Activated gamma-delta T cell treated with Interleukin-2 at 50 U/mL for 16 hours (primary cell): ENCODE results near the gene POLR1E.
"Not testable (repeated sequence)": the region's sequence is repeated elsewhere in the genome, so short reads cannot be mapped to it uniquely, and the experiment has no call there.

Experiments used
- DNase-seq: peaks from one replicate; pipeline ENCODE4 v3.0.0-alpha.2; 2020

Gene POLR1E

DNA sequence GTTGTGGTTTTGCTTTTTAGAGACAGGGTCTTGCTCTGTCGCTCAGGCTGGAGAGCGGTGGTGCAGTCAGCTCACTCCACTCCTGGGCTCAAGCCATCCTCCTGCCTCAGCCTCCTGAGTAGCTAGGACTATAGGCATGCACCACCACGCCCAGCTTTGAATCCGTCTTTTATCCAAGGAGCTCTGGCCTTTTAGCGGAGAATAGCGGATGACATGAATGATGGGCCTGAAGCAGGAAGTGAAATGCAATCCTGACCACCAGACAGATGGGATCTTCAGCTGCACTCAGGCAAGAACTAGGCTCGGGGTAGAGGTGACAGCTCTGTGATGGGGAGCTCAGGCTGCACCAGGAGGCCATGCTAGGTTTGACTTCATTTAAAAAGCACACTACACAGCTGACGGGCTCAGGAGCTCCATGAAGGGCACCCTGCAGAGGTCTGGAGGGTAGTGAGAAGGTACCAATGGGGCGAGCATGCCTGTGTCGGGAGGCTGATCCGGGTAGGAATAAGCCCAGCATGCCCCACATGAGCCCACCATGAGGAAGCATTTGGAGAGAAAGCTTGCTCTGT is 21.9 kb downstream of the POLR1E start:
- no peak for DNase-seq

DNA sequence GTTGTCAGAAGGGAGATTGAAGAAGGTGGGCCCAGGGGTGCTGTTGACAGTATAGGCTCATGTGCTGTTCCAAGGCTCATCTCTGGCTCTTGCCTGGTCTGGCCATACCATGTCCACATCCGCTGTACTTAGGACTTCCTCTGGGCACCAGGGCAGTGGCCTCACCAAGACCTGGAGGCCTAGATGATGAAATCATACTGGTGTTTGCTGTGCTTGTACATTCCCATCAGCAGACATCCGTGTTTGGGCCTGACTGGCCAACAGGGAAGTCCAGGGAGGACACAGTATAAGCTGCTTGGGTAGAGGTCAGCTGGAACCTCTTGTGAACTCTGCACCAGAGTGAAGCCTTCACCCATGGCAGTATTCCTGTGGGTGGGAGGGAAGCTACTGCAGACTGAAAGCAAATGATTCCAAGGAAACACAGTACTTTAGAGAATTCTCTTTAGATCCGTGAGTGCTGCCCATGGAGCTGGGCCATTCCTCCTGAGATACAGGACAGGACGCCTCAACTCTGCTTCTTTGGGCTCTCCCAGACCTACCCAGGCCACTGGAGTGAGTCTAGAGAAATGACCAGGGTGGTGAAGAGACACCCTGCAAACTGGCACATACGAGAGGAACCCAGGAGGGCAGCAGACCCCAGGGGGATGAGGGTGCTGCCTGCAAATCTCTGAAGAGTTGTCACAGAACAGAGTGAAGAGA is 22.5 kb downstream of the POLR1E start:
- no peak for DNase-seq

DNA sequence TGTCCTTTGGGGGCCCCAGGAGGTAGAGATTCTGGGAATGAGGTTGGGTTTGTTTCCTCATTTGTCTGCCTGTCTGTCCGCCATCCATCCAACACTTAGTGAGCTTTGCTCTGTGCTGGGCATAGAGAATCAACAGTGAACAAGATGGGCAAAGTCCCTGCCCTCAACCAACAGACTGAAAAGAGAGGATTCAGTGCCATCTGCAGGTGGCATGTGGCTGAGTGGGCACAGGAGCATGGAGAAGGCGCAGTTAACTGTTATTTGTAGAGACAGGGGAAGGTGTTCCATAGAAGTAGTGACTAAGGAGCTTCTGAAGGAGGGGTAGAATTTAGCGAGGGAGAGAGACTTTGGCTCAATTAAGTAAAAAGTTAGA is 23.1 kb downstream of the POLR1E start:
- DNase-seq: no peak

DNA sequence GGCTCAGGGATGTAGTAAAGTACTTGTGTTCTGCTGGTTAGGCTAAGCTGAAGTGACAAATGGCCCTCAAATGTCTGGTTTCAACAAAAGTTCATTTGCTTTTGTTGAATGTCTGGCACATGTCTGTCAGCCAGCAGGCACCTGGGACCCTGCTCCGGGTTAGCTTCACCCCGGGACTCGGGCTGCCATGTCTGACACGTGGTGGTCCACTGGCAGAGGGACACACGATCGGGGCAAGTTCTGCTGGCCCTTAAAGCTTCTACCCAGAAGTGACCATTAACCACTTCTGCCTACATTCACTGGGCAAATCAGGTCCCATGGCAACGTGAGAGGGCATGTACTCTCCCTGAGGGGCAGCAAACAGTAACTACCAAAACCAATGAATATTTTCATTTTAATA is 23.8 kb downstream of the POLR1E start:
- DNase-seq: no peak

DNA sequence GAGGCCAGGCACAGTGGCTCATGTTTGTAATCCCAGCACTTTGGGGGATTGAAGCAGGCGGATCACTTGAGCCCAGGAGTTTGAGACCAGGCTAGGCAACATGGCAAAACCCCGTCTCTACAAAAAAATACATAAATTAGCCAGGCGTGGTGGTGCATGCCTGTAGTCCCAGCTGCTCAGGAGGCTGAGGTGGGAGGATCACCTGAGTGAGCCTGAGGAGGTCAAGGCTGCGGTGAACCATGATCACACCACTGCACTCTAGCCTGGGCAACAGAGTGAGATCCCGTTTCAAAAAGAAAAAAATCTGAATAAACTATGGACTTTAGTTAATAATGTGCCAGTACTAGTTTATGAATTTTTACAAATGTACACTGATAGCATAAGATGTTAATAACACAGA is 24.3 kb downstream of the POLR1E start:
- not testable (repeated sequence) for DNase-seq

DNA sequence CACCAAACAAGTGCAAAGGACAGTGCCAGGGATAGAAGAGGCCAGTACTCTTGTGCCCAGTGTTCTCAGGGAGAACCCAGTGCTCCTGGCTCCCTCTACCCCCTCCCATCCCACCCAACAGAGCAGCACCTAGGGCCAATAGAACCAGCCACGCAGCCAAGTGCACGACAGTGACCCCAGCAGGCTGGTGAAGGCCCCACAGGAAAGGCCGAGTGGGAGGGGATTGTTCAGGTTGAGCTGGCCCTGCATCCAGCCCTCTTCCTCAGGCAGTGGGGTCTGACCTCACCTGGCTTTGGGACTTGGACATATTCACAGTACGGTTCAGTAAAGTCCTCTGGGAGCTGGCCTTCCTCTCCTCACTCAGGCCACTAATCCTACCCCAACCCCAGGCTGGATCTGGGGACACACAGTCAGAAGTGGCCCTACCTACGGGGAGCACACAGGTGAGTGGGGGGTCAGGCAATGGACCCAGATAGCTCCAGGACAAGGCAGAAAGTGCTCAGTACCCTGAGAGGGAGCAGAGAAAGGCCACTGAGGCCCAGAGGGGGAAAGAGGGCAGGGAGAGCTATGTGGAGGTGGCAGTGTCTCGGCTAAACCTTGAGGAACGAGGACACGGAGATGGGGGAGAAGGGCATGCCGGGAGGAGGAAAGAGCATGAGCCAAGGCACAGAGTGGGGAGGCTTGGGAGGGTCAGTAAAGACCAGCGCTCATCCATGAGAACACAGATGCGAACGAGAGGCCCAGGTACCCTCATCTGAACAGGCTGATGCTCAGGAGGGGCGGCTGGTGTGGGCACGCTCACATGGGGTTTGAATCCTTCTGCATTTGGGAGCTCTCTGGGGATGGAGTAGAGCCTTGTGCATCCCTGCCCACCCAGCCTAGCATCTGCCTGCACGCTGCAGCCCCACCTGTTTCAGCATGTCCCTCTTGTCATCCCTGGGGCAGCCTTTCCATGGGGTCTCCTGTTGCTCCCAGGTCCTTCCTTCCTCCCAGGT is 25.6 kb downstream of the POLR1E start:
- DNase-seq: no peak

DNA sequence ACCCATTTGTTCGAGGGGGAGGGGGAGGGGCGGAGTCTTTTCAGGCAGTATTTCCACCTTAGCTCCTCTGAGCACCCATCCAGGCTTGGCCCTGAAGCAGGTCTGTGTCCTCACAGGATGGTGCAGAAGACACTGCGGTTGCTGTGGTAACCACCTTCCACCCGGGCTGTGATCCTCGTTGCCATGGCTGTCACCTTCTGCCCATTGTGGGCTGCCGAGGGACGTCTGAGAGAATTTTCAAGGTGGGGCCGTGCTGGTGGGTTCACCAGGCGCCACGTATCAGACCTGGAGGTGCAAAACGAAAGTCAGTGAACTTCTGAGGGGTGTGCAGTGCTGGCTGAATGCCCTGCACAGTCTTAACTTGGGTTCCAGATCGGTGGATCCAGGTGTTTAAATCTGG is 26.7 kb downstream of the POLR1E start:
- DNase-seq: peak; percentile 46

DNA sequence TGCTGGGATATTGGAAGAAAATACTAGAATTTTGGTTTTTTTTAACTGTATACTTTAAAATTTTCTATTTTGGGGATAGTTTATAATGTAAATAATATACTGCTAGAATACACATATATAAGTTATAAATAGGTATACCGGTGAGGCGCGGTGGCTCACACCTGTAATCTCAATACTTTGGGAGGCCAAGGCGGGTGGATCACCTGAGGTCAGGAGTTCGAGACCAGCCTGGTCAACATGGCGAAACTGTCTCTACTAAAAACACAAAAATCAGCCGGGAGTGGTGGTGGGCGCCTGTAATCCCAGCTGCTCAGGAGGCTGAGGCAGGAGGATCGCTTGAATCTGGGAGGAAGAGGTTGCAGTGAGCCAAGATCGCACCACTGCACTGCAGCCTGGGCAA is 28.7 kb downstream of the POLR1E start:
- DNase-seq: not testable (repeated sequence)

DNA sequence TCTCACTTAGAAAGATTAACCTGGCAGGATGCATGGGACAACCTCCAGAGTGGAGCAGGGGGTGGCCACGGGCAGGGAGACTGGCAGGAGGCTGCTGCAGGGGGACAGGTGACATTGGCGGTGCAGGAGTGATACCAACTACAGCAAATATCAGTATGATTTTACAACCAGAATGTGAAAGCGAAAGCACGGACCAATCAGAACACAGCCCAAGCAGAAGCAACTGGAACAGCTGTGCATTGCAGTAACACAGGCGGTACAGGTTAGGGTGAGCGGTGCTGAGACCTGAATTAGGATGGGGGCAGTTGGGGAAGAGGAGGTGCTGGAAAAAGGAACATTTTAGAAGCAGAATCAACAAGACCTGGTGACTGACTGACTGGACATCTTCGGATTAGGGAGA is 29.3 kb downstream of the POLR1E start:
- DNase-seq: no peak

DNA sequence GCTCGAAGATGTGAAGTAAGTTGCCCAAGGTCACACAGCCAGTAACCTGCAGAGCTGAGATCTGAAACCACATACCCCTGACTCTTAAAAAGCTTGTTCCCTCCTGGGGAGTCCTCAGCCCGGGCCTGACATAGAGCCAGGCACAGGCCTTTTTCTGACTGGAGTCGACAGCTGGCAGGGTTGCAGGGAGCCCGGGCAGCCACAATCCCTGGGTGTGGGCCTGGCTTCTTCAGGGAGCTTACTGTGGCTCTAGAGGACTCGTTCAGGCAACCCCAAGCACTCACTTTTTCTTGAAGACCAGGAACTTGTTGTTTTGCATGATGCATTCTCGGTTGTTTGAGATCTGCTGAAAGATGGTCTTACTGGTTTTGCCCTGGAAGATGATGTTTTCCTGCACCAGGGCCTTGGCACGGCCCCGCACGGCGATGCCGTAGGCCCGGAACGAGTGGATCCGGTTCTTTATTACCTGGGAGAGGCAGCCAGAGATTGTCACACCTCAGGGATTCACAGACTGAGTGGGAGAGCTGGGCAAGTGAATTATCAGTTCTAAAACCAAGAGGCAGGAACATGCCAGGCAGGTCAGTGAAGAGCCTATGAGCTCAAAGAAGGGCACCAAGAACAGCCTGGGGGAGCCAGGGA is 30.0 kb downstream of the POLR1E start:
- DNase-seq: no peak

DNA sequence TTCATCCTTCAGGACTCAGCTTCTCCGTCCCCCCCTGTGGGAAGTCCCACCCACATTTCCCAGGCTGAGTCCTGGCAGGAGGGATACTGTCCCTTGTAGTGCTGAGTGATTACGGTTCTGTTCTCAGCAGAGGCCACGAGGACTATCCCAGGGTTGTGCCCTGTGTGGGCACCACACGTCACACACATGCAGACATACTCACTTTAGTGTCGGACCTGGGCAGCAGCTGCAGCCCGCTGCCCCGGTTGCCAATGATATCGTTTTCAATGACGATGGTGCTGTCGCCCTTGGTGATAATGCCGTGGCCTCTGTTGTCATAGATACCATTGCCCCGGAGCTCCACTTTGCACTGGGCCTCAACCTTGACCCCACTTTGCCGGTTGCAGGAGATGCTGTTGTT is 32.2 kb downstream of the POLR1E start:
- no peak for DNase-seq

DNA sequence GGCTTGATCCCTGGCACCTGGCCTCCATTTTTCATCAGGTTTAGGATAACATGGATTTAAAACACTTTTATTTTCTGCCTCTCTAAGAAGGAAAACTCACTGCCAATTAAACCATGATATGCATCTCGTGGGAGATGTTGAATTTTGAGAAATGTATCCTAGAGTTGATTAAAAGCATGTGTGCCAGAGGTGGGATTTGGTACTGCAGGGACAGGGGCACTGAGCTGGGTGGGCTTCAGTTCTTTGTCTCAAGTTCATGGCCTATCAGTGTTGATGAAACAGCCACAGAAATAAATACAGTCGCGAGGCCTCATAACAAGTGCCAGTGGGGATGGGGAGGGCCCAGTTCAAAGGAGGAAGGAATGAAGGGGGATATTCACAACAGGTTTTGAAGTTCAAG is 34.9 kb downstream of the POLR1E start:
- DNase-seq: no peak

DNA sequence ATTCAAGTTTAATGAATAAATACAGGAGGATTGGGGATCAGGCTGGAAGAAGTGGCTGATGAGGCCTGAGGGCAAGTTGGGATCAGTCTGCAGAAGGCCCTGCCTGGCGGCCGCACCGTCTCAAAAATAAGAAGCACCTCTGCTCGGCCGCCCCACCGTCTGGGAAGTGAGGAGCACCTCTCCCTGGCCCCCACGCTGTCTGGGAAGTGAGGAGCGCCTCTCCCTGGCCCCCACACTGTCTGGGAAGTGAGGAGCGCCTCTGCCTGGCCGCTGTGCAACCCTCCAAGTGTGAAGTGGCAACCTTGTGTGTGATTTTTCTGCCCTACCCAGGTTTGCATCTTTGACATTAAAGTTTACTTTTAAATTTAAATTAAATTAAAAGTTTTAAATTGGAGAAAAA is 35.4 kb downstream of the POLR1E start:
- DNase-seq: no peak

DNA sequence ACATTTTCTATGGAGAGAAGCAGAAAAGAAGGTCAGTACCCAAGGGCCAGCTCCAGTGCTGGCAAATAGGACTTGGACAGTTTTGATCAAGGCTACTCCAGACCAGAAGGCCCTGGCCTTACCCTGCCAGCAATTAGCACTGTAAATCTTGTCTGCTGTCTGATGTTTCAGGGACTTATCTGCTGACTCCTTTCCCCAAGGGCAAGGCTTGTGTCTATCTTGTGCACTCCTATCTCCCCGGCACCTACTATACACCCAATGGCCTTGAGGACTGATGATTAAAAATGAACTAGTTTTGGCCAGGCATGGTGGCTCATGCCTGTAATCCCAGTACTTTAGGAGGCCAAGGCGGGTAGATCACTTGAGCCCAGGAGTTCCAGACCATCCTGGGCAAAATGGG is 37.2 kb downstream of the POLR1E start:
- no peak for DNase-seq

DNA sequence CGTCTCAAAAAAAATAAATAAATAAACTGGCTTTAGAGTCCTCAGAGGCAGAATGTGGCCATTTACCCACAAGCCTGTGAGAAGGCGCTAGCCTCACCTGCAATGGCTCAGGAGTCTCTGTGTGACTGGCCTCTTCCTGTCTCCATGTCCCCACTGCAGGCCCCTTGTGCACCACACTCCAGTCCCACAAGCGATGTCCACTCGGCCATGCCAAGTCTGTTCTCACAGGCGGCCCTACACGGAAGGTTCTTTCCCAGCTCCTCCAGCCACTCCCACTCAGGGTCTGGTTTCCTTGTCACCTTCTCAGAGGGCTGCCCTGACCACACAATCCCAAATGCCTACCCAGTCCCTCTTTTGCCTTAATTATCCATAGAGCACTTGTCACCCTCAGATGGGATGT is 38.2 kb downstream of the POLR1E start:
- DNase-seq: no peak

DNA sequence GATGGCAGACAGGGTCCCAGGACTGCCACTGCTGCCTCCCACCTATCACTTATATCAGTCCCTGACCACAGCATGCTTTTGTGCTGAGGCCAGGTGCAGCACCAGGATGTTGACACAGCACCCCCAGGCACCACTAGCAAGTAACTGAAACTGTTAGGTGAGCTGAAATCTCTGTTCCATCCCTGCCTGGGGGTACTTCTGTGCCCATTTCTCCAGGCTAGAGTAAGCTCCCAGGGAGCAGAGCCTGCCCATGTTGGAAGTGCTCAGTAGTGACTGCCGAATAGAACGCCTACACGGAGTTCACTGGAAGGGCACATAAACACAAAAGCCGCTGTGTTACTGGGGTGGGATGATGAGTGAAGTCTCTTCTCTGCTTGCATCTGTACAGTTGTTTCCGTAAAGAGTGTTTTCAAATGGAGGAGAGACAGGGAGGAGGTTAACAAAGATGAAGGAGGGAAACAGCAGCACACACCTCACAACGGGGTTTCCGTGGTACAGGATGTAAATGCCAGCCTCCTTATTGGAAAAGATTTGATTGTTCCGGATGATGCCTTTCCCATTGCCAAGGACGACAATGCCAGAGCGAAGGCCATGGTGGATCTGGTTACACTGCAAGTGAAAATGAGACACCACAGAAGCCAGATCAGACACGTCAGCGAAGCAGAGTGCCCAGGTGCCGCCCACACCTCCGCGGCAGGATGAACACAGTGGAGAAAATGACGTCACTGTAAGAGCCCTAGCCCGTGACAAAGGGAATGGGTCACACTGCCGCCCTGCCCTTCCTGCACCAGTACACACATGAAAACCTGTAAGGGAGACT is 43.1 kb downstream of the POLR1E start:
- DNase-seq: peak; percentile 26

DNA sequence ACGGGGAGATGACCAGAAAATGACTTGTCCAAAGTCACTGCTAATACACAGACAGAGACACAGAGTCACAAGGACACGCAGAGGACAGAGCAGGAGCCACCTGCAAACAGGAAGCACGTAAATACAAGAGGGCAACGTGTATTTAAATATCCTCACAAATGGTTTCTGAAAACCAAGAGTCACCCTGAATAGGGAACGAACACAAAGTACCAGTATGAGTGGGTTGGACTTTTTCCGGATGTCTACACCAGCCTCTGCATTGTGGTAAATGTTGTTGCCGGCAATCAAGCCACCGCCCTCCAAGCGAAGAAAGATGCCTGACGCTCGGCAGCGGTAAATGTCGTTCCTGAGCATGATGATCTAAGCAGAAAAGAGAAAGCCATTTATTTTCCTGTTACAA is 46.0 kb downstream of the POLR1E start:
- DNase-seq: no peak

DNA sequence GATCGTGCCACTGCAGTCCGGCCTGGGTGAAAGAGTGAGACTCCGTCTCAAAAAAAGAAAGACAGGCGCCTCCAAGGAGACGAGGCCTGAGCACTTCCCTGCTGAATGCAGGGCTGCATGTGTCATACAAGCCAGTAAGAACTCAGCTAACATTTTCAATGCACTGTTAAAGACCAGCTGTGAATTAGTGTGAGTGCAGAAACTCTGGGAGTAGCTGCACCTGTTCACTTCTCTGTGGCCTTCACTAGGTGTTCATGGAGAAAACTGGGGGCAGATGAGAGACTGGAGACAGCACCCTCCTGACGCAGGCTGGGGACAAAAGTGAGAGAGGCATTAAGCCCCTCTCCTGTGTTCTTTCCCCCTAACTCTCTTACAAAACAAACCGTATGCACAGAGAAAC is 48.7 kb downstream of the POLR1E start:
- no peak for DNase-seq

DNA sequence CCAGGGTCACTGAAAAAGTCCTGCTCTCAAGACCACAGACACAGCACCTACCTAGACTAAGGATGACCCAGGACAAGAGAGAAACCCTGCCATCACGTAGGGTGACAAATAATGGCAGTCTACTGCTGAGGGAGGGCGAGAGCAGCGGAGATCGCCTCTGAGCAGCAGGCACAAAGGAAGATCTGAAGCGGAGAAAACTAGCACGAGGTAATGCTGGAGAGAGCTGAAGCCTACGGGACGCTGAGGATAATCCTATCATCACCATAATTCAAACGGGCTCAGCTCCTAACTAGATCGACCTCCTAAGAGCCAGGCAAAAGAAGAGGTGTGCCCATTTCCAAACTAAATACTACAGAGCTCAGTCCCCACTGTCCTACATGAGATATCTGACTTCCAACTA is 49.2 kb downstream of the POLR1E start:
- DNase-seq: no peak

DNA sequence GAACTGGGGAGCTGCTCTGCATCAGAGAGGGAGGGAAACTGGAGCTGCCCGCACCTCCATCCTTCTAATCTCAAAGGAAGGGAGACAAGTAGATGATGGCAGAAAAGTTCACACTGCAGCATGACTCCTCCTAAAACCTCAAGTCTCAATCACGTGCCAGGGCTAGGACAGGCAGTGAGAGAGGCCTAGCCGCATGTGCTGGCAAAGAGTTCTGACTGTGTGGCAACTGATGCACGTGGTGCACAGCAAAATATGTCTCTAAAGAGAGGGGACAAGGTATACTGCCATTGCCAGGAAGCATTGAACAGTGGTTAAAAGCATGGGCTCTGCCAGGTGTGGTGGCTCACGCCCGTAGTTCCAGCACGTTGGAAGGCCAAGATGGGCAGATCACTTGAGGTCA is 52.4 kb downstream of the POLR1E start:
- no peak for DNase-seq

DNA sequence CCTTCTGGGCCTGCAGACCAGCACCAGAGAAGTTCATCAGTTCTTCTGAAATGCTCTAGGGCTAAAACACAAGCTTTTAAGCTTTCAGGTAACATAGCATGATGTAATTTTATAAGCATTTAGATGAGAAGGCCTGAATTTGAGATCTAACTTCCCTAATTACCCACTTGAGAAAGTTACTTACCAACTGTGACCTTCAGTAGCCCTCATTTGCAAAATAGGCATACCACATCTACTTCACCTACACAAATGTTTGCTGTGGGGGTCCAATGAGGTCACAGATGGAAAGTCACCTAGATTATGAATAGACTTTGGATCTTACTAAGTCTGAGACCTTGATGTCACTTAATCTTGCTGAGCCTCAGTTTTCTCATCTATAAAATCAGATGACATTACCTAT is 53.9 kb downstream of the POLR1E start:
- no peak for DNase-seq

DNA sequence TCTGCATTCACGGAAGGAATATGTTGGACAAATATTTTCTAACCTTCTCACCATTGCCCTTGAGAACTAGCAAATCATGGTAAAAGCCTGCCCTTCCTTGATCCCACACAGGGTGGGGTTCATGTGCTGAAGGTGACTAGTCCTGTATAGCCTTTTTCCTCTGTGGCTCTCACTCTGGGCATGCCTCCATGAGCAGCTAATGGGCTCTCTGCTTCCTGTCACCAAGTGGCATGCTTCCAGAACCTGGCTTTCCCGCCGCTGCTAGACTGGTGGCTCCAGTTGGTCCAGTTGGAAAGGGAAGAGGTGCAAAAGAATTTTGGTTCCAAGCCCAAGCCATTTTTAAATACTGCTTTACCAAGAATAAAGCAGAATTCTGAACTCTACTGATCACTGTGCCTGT is 54.9 kb downstream of the POLR1E start:
- no peak for DNase-seq

DNA sequence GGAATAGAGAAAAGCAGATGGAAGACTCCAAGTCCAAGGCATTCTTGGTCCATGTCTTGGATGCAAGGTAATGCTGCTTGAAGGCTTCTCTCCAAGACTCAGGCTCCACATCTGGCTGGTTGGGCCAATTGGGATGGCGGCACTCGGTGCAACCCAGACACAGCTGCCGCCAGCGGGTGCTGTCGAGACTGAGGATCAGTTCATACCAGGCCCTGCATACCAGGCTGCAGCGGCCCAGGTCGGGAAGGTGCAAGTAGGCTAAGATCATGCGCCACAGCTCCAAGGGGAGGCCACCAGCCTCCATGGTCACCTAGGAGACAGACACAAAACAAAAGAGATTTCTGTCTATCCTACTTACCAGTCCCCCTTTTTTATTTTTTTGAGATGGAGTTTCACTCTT is 55.7 kb downstream of the POLR1E start:
- DNase-seq: no peak
